Measurements from ENCODE around the gene TSPOAP1.

DNA sequence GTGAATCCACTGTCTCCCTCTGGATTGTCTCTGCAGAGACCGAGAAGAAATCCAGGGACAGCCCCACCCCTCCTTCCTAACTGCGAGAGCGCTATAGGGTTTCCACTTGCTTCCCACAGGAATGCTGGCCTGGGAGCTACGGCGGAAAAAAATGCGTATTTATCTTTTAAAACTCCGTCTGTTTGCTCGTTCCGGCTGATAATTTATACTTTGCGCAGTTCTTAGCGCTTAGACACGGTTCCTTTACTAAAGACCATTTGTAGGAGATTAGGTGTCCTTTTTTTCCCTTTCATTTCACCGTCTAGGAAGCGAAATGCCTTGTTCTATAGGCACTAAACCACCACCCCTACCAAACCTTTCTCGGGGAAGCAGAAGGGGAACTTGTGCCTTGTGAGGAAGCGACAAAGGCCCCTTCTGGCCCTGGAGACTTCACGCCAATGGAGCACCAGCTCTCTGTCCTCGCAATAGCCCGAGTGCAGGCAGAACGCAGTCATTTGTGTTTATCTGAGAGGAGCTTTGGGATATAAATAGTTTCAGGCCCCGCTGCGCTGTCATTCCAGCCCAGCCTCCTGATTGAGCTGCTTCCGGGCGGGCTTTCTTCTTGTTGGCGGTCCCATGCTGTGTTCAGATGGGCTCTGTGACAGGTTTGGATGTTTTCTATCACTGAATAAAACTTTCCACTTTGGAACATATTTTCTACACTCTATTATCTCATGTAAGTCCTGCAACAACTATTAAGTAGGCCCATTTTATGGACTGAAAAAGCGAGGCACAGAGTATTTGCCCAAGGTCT is 24.2 kb upstream of the TSPOAP1 start:
- TF ChIP-seq, protein P1, sequence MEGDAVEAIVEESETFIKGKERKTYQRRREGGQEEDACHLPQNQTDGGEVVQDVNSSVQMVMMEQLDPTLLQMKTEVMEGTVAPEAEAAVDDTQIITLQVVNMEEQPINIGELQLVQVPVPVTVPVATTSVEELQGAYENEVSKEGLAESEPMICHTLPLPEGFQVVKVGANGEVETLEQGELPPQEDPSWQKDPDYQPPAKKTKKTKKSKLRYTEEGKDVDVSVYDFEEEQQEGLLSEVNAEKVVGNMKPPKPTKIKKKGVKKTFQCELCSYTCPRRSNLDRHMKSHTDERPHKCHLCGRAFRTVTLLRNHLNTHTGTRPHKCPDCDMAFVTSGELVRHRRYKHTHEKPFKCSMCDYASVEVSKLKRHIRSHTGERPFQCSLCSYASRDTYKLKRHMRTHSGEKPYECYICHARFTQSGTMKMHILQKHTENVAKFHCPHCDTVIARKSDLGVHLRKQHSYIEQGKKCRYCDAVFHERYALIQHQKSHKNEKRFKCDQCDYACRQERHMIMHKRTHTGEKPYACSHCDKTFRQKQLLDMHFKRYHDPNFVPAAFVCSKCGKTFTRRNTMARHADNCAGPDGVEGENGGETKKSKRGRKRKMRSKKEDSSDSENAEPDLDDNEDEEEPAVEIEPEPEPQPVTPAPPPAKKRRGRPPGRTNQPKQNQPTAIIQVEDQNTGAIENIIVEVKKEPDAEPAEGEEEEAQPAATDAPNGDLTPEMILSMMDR (IDR thresholded peaks at IDR 0.05 in 2 of 3, conservative IDR thresholded peaks at IDR 0.05 in 1 of 3; ENCODE audit: control insufficient read depth in 2 of 3, extremely low read depth in 1 of 3, insufficient read depth in 1 of 3, low read depth in 3 of 3, low read length in 3 of 3): no peak
- TF ChIP-seq ATF3 (IDR thresholded peaks at IDR 0.05; ENCODE audit: borderline replicate concordance, extremely low read depth, low read depth, low read length) (no peak), CHD1 (IDR thresholded peaks at IDR 0.05; ENCODE audit: low read depth, low read length) (no peak), IRF3 (IDR thresholded peaks at IDR 0.05) (no peak), SRF (IDR thresholded peaks at IDR 0.05; ENCODE audit: low read depth in 2 of 2, low read length in 2 of 2) (no peak), RAD51 (IDR thresholded peaks at IDR 0.05) (no peak), ZNF24 (IDR thresholded peaks at IDR 0.05) (no peak)
- TF ChIP-seq, protein P2, sequence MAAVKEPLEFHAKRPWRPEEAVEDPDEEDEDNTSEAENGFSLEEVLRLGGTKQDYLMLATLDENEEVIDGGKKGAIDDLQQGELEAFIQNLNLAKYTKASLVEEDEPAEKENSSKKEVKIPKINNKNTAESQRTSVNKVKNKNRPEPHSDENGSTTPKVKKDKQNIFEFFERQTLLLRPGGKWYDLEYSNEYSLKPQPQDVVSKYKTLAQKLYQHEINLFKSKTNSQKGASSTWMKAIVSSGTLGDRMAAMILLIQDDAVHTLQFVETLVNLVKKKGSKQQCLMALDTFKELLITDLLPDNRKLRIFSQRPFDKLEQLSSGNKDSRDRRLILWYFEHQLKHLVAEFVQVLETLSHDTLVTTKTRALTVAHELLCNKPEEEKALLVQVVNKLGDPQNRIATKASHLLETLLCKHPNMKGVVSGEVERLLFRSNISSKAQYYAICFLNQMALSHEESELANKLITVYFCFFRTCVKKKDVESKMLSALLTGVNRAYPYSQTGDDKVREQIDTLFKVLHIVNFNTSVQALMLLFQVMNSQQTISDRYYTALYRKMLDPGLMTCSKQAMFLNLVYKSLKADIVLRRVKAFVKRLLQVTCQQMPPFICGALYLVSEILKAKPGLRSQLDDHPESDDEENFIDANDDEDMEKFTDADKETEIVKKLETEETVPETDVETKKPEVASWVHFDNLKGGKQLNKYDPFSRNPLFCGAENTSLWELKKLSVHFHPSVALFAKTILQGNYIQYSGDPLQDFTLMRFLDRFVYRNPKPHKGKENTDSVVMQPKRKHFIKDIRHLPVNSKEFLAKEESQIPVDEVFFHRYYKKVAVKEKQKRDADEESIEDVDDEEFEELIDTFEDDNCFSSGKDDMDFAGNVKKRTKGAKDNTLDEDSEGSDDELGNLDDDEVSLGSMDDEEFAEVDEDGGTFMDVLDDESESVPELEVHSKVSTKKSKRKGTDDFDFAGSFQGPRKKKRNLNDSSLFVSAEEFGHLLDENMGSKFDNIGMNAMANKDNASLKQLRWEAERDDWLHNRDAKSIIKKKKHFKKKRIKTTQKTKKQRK (IDR thresholded peaks at IDR 0.05; ENCODE audit: low read depth, low read length): no peak

Data from GM12878 (cell line).